ENCODE results near the gene ZFYVE26. TPM values are rescaled to one million over a fixed set of nuclear protein-coding genes. Genes with fewer than 3 reads are reported as not detected.

ZFYVE26 gene
- total and polyA plus RNA-seq, 10 of the 15 experiments (the other 5 are each of a cell fraction or from before 2014, with no cell fraction given), result 1.00 to 25.6 (median 12.0) TPM

DNA sequence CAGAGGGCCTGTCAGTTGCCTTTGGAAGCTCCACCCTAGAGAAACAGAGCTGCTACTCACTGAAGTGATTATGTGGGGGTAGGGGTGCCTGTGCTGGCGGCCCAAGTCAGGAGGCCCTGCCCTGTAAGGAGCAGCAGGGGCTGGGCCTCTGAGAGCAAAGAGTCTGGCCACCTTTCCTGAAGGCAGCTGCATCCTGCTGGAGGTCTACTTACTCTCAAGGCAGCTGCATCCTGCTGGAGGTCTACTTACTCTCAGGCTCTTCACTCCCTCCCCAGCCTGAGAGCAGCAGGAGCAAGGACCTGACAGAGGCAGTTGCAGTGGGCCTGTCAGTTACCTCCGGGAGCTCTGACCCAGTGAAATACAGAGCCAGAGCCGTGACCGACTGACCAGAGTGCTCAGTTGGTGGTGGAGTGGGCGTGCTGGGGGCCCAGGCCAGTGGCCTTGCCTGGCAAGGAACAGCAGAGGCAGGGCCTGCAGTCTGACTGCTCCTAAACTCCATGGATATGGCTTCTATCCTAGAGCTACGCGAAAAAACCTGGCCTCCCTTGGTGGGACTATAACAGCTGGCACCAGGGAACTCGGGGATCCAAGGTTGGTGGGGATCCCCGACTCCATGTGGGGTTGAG lies 35.5 kb upstream of the ZFYVE26 start:
- intact Hi-C loops (cut with micrococcal nuclease; ENCODE audit: unreplicated experiment), result no loop called here
- CTCF ChIA-PET, result interaction anchor here (2.2 kb wide), 1 partner anchor 14 kb away, joined by 14 read pairs; no protein-coding TSS in a partner anchor

More for the DNA sequence above, 35.5 kb upstream of the ZFYVE26 start:
- SMC1A ChIA-PET (ENCODE audit: uncharacterized antibody, unreplicated experiment), result interaction anchor here (1.0 kb wide), 1 partner anchor 32 kb away, joined by 3 read pairs; no protein-coding TSS in a partner anchor
- in situ Hi-C loops (cut with MboI), result no loop called here
- Histone ChIP-seq H3K4me1 (ENCODE audit: control insufficient read depth, insufficient read depth, low read length) (peaks cover 10% of the 10 kb centered on the region), H3K27ac (ENCODE audit: control insufficient read depth, insufficient read depth) (no peak overlapping the region), H3K36me3 (ENCODE audit: control insufficient read depth in 2 of 2, insufficient read depth in 2 of 2, low read length in 1 of 2) (no peaks in the 10 kb centered on the region), H2AFZ (ENCODE audit: control insufficient read depth, low read depth, low read length) (no peak overlapping the region), H3K4me2 (ENCODE audit: control insufficient read depth, insufficient read depth) (no peak overlapping the region), H3K4me3 (no peak overlapping the region), H4K20me1 (ENCODE audit: control insufficient read depth, insufficient read depth) (no peaks in the 10 kb centered on the region), H3K9me3 (replicated peaks; ENCODE audit: control insufficient read depth, insufficient read depth, low read length) (no peaks in the 10 kb centered on the region; the same call in 2 of the 3 replicates), H3K9ac (ENCODE audit: control insufficient read depth, insufficient read depth, low read length) (no peak overlapping the region), H3K79me2 (ENCODE audit: control insufficient read depth, insufficient read depth, low read length) (no peaks in the 10 kb centered on the region), H3K27me3 (replicated peaks in 1 of 2; ENCODE audit: control insufficient read depth in 2 of 2, insufficient read depth in 2 of 2, low read length in 1 of 2) (no peaks in the 10 kb centered on the region)
- FAIRE-seq (no peak), ATAC-seq (no peak), DNase-seq (ENCODE audit: low read depth, low spot score) (no peak)
- TF ChIP-seq CREM (IDR thresholded peaks at IDR 0.05; ENCODE audit: low read depth) (no peak), CBX3 (IDR thresholded peaks at IDR 0.05; ENCODE audit: borderline replicate concordance, low read depth) (no peak), RELA (IDR thresholded peaks at IDR 0.05; ENCODE audit: borderline replicate concordance, partially characterized antibody) (no peak), IKZF1 (conservative IDR thresholded peaks at IDR 0.05) (no peak), MEF2A (IDR thresholded peaks at IDR 0.05; ENCODE audit: insufficient read depth, low read depth, low read length) (no peak), TCF7 (IDR thresholded peaks at IDR 0.05; ENCODE audit: borderline replicate concordance) (no peak), SPI1 (IDR thresholded peaks at IDR 0.05; ENCODE audit: borderline replicate concordance, insufficient read depth, low read depth, low read length) (no peak)
- TF ChIP-seq, protein P1, sequence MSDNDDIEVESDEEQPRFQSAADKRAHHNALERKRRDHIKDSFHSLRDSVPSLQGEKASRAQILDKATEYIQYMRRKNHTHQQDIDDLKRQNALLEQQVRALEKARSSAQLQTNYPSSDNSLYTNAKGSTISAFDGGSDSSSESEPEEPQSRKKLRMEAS (IDR thresholded peaks at IDR 0.05; ENCODE audit: low read depth, low read length), result no peak
- TF ChIP-seq, protein P2, sequence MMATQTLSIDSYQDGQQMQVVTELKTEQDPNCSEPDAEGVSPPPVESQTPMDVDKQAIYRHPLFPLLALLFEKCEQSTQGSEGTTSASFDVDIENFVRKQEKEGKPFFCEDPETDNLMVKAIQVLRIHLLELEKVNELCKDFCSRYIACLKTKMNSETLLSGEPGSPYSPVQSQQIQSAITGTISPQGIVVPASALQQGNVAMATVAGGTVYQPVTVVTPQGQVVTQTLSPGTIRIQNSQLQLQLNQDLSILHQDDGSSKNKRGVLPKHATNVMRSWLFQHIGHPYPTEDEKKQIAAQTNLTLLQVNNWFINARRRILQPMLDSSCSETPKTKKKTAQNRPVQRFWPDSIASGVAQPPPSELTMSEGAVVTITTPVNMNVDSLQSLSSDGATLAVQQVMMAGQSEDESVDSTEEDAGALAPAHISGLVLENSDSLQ (IDR thresholded peaks at IDR 0.05), result no peak
- WGBS (ENCODE audit: insufficient coverage, insufficient replicate concordance, low lambda C conversion rate, missing lambda C conversion rate), result 84% methylated on average over 9 of the region's 9 CpGs
- no TSS peak for BruUV-seq (replicated peaks)
- RAD21 ChIA-PET (ENCODE audit: unreplicated experiment), result no interaction called here
- POLR2A ChIA-PET, result interaction anchor here (1.1 kb wide), 1 partner anchor 13 kb away, joined by 3 read pairs; no protein-coding TSS in a partner anchor

Data from GM12878 (cell line).